ENCODE measurements around the gene BRIP1. TPM values are rescaled to one million over a fixed set of nuclear protein-coding genes. Genes with fewer than 3 reads are reported as not detected.

Gene BRIP1
- total and polyA plus RNA-seq, 2 donors (not counting 1 experiment from before 2014, with no cell fraction given), result 4.0 to 8.1 TPM

GRCh38 chr17:61755668-61756067, 107.7 kb downstream of the BRIP1 start:
- Histone ChIP-seq H3K79me2 (ENCODE audit: control insufficient read depth, insufficient read depth, low read length) (no peaks in the 10 kb centered on the region), H3K9me3 (ENCODE audit: control insufficient read depth, insufficient read depth, low read depth, low read length) (no peaks in the 10 kb centered on the region), H3K27me3 (ENCODE audit: control insufficient read depth, insufficient read depth, low read length) (no peaks in the 10 kb centered on the region), H3K9ac (ENCODE audit: insufficient read depth, low read length) (no peak overlapping the region), H3K4me2 (ENCODE audit: extremely low read depth, insufficient read depth, low read length) (no peak overlapping the region), H3K4me3 (replicated peaks in 1 of 4; ENCODE audit: control extremely low read depth in 1 of 4, insufficient read depth in 1 of 4, low read depth in 3 of 4, low read length in 4 of 4) (no peak overlapping the region), H4K20me1 (ENCODE audit: control insufficient read depth, extremely low read depth, insufficient read depth, low read length) (no peaks in the 10 kb centered on the region), H3K27ac (ENCODE audit: insufficient read depth, low read length) (no peak overlapping the region), H3K4me1 (ENCODE audit: control insufficient read depth, extremely low read depth, insufficient read depth, low read length) (no peaks in the 10 kb centered on the region), H2AFZ (ENCODE audit: low read length) (no peak overlapping the region), H3K36me3 (ENCODE audit: control insufficient read depth, insufficient read depth, low read length) (no peaks in the 10 kb centered on the region)
- TF ChIP-seq EZH2 (IDR thresholded peaks at IDR 0.05; ENCODE audit: low read length, missing control alignments) (no peak), CTCF (conservative IDR thresholded peaks at IDR 0.05 in 1 of 2, IDR thresholded peaks at IDR 0.05 in 1 of 2; ENCODE audit: low read depth in 1 of 2, low read length in 2 of 2) (no peak)
- DNase-seq (ENCODE audit: low read depth in 2 of 2), result no peak

- Histone ChIP-seq H3K27ac (ENCODE audit: insufficient read depth, low read length) (no peak overlapping the region), H3K4me3 (replicated peaks in 1 of 4; ENCODE audit: control extremely low read depth in 1 of 4, insufficient read depth in 1 of 4, low read depth in 3 of 4, low read length in 4 of 4) (no peak overlapping the region), H3K9ac (ENCODE audit: insufficient read depth, low read length) (no peak overlapping the region), H3K4me2 (ENCODE audit: extremely low read depth, insufficient read depth, low read length) (no peak overlapping the region), H3K79me2 (ENCODE audit: control insufficient read depth, insufficient read depth, low read length) (no peaks in the 10 kb centered on the region), H3K4me1 (ENCODE audit: control insufficient read depth, extremely low read depth, insufficient read depth, low read length) (no peaks in the 10 kb centered on the region), H3K36me3 (ENCODE audit: control insufficient read depth, insufficient read depth, low read length) (no peaks in the 10 kb centered on the region), H3K9me3 (ENCODE audit: control insufficient read depth, insufficient read depth, low read depth, low read length) (no peaks in the 10 kb centered on the region), H2AFZ (ENCODE audit: low read length) (no peak overlapping the region), H4K20me1 (ENCODE audit: control insufficient read depth, extremely low read depth, insufficient read depth, low read length) (no peaks in the 10 kb centered on the region), H3K27me3 (ENCODE audit: control insufficient read depth, insufficient read depth, low read length) (no peaks in the 10 kb centered on the region)
- no peak for TF ChIP-seq EZH2 (IDR thresholded peaks at IDR 0.05; ENCODE audit: low read length, missing control alignments)
- TF ChIP-seq CTCF (conservative IDR thresholded peaks at IDR 0.05 in 1 of 2, IDR thresholded peaks at IDR 0.05 in 1 of 2; ENCODE audit: low read depth in 1 of 2, low read length in 2 of 2), result no peak
- DNase-seq (ENCODE audit: low read depth in 2 of 2), result no peak
Observed at GRCh38 chr17:61755078-61755477, 108.2 kb downstream of the BRIP1 start.

GRCh38 chr17:61754124-61754523, 109.2 kb downstream of the BRIP1 start:
- H3K9me3 ChIP-seq (ENCODE audit: control insufficient read depth, insufficient read depth, low read depth, low read length), result no peaks in the 10 kb centered on the region
- H2AFZ ChIP-seq (ENCODE audit: low read length), result no peak overlapping the region
- H3K4me1 ChIP-seq (ENCODE audit: control insufficient read depth, extremely low read depth, insufficient read depth, low read length), result no peaks in the 10 kb centered on the region
- H3K79me2 ChIP-seq (ENCODE audit: control insufficient read depth, insufficient read depth, low read length), result no peaks in the 10 kb centered on the region
- no peak overlapping the region for H3K27ac ChIP-seq (ENCODE audit: insufficient read depth, low read length)
- H3K36me3 ChIP-seq (ENCODE audit: control insufficient read depth, insufficient read depth, low read length), result no peaks in the 10 kb centered on the region
- no peak overlapping the region for H3K9ac ChIP-seq (ENCODE audit: insufficient read depth, low read length)
- no peak for TF ChIP-seq CTCF (conservative IDR thresholded peaks at IDR 0.05 in 1 of 2, IDR thresholded peaks at IDR 0.05 in 1 of 2; ENCODE audit: low read depth in 1 of 2, low read length in 2 of 2)
- no peak for TF ChIP-seq EZH2 (IDR thresholded peaks at IDR 0.05; ENCODE audit: low read length, missing control alignments)
- no peak overlapping the region for H3K4me3 ChIP-seq (replicated peaks in 1 of 4; ENCODE audit: control extremely low read depth in 1 of 4, insufficient read depth in 1 of 4, low read depth in 3 of 4, low read length in 4 of 4)
- no peaks in the 10 kb centered on the region for H3K27me3 ChIP-seq (ENCODE audit: control insufficient read depth, insufficient read depth, low read length)
- H3K4me2 ChIP-seq (ENCODE audit: extremely low read depth, insufficient read depth, low read length), result no peak overlapping the region
- DNase-seq (ENCODE audit: low read depth in 2 of 2), result no peak
- no peaks in the 10 kb centered on the region for H4K20me1 ChIP-seq (ENCODE audit: control insufficient read depth, extremely low read depth, insufficient read depth, low read length)
